Tibial nerve (tissue), 4 donors: ENCODE measurements around the gene RFFL.

Experiments
- EP300 ChIP-seq, 2 donors: sonication (generic); formaldehyde crosslinking; IDR thresholded peaks; one replicate each; pipeline ENCODE4 v1.6.1; 2017; ENCODE audit warnings: antibody characterized with exemption in 2 of 2, mild to moderate bottlenecking in 1 of 2
- POLR2A ChIP-seq, 2 donors: fragments of 450-650 bp; IDR thresholded peaks; one replicate each; pipeline ENCODE4 v1.6.1; 2017; ENCODE audit warnings: antibody characterized with exemption in 2 of 2, mild to moderate bottlenecking in 2 of 2, moderate library complexity in 2 of 2
- TF ChIP-seq, protein P1 (sequence below), 5 experiments: fragments of 200-600 bp in 3 of 5; fragments of 450-650 bp in 2 of 5; sonication (generic) in 3 of 5; IDR thresholded peaks; one replicate each; pipeline ENCODE4 v1.5.1; 2016 to 2019; ENCODE audit warnings: antibody characterized with exemption in 5 of 5, mild to moderate bottlenecking in 3 of 5, moderate library complexity in 2 of 5

DNA sequence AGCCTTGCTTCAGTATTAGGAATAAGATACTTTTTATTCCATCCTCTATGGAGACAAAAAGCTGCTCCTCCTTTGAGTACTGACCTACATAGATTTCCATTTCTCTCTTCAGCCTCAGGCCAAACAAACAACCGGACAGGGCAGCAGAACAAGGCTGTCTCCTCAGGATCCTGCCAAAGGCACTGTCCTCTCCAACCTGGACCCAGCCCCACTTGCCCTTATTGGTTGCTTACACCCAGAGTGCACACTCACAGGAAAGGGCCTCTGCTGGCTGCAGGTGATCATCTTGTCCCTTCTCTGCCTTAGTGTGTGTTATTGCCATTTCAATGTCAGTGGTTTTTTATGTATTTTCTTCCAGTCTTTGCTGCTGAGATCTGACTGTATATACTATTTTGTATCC lies 56.5 kb downstream of the RFFL start:
- TF ChIP-seq, protein P1, sequence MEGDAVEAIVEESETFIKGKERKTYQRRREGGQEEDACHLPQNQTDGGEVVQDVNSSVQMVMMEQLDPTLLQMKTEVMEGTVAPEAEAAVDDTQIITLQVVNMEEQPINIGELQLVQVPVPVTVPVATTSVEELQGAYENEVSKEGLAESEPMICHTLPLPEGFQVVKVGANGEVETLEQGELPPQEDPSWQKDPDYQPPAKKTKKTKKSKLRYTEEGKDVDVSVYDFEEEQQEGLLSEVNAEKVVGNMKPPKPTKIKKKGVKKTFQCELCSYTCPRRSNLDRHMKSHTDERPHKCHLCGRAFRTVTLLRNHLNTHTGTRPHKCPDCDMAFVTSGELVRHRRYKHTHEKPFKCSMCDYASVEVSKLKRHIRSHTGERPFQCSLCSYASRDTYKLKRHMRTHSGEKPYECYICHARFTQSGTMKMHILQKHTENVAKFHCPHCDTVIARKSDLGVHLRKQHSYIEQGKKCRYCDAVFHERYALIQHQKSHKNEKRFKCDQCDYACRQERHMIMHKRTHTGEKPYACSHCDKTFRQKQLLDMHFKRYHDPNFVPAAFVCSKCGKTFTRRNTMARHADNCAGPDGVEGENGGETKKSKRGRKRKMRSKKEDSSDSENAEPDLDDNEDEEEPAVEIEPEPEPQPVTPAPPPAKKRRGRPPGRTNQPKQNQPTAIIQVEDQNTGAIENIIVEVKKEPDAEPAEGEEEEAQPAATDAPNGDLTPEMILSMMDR (IDR thresholded peaks at IDR 0.05), result no peak
- TF ChIP-seq POLR2A (IDR thresholded peaks at IDR 0.05), result no peak
- TF ChIP-seq EP300 (IDR thresholded peaks at IDR 0.05), result no peak
